ENCODE data around the gene WDR5B. TPM values are rescaled to one million over a fixed set of nuclear protein-coding genes. Genes with fewer than 3 reads are reported as not detected.
"Not testable (repeated sequence)": the region's sequence is repeated elsewhere in the genome, so short reads cannot be mapped to it uniquely, and the experiment has no call there.

WDR5B gene
- 3.5 and 6.7 TPM in 2 replicates for total RNA-seq

DNA sequence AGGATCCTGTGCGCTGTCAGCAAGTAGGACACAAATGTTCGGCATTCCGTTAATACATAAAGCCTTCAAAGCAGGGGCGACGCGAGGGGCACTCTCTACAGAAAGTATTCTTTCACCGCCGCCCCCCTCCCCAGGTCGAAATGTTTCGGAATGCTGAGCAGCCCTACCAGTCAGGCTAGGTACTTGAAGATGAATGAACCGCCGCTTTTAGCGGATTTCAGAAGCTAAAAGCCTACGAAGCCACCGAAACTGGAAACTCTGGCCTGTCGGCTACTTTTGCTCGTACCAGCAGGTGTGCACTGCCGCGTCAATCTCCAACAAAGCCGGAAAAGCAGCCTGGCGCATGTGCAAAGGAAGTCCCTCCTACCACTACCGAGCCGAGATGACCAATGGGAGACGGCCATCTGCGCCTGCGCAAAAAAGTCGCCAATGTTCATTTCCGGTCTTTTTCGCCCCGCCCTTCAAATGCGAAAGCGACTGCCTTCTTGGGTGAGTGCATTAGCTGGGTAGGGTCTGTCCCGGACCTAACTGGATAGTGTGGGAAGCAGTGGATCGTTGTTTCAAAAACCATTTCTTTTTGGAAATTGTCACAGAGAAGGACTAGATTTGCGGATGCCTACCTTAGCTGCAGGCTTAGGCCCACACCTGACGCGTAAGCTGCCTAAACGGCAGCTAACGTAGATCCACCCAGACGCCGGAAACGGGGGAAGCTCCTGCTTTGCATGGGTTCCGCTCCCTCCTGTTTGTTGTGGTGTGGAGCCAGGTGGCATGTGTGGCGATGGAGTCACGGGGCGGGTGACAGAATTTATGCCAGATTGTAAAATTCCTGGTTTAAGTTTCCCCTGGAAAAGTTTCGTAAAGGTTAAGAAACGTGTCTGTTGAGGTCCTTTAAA lies at the start of gene WDR5B:
Gene WDR5B (minus strand): TSS at position 301 of the 893 bp plus-strand sequence. CDS start 534 bp downstream, outside the sequence.
- peak; percentile 95 for DNase-seq (ENCODE audit: low read depth)

DNA sequence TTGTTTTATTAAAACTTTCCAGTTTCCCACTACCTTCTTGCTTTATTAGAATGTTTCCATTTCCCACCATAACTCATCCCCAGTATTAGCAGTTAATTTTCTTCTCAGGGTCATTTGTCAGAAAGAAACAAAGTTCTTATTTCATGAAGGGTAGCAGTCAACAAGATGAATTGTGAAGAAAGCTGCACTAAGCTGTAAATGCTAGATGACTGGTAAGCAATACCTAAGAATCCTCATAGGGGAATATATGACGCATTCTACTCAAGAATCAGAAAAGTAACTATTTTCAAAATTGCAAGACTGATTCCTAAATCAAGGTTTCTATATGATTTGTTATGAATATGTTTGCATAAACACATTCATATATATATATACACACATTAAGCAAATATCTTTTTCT lies 48.8 kb upstream of the WDR5B start:
- no peak for DNase-seq (ENCODE audit: low read depth)

DNA sequence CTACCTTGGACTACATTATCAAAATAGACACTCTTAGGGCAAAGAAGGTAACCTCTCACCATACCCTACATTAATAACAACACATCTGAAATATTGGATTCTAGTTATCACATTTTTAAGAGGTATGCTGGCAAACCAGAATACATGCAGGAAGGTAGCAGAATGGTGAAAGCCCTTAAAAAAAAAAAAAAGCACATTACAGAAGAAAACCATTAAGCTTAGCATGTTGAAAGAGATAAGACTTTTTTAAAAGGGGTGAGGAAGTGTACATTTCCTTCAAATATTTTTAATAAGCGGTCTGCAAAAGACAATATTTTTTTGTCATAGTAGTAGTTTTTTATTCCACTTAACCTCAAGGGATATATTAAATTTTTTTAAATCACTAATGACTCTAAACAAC lies 46.5 kb upstream of the WDR5B start:
- no peak for DNase-seq (ENCODE audit: low read depth)

DNA sequence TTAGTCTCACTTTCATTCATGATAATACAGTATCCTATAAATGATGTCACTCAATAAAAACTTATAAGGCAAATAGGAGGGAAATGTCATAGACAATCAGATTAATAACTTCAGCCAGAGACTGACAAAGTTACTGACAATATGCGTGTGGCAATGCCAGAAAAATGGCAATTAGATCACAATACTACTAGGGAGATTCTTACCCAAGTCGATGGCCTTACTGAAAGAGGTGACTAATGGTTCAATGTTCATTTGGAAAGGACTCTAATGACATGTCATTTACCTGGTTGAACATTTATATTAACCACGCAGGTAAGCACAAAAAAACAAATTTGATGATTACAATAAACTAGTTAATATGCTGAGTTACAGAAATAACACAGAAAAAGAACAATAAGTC lies 45.9 kb upstream of the WDR5B start:
- no peak for DNase-seq (ENCODE audit: low read depth)

DNA sequence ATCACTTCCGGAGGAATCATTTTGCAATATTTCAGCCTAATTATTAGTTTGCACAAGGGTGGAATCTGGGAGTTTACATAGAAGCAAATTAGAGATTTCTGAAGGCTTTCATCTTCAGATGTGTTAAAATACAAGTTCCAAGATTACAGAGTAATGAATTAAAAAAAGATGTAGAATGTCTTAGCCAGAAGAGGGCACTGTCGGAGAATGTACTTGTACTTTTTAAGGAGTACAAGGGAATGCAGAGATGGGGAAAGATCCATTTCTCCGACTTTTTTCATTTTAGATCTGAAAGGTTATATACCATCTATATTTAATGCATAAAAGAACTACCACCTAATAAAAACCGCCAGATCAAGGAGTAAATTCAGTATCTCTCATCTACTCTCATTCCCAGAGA lies 43.1 kb upstream of the WDR5B start:
- DNase-seq (ENCODE audit: low read depth): peak; percentile 71

DNA sequence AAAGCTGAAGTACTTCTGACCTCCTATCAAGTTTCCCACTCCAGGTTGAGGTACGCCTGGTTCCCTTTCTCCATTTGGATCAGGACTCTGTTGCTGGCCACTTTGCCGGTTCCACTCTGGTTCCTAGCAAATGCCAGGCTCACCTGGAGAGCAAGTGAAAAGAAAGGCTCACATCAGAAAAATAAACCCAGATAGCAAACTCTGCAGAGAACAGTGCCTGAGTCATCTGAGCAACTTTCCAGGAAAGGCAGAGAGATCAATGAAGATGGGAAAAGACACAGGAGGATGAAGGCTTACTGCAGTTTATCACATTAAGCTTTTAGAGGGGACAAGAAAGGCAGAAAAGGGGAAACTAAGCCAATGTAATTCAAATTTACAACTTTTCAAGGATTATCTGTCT lies 41.8 kb upstream of the WDR5B start:
- no peak for DNase-seq (ENCODE audit: low read depth)

DNA sequence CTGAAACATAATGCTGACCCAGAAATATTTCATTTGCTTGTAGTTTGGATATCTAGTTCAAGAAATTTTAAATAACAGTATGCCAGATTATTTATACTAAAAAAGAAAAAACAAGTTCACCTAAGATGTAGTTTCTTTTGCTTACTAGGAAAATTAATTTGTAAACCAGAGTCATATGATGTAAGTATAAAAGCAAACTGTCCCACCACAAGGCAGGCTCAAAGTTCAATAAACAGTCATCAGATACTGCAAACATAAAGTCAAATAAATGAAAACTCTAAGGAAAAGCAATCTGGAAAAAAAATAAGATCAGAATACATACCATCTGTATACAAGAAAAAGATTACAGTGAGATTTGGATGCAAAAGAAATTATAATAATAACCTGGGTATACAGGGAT lies 40.2 kb upstream of the WDR5B start:
- DNase-seq (ENCODE audit: low read depth): peak; percentile 15

DNA sequence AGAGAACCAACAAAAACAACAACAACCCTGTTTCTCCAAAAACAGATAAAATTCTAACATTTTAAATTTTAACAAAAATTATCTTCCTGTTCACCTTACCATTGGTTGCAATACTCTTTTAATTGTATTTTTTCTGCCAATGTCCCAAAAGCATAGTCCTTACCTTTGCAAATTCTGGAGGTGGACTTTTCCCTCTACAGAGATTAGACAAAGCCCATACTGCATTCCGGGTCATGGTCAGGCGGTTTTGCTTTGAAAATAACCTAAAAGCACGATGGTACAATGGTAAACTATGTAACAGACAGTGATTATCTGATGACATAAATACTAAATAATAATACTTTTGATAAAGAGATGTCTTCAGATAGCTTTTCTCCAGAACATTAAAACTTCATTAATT lies 35.5 kb upstream of the WDR5B start:
- DNase-seq (ENCODE audit: low read depth): no peak

DNA sequence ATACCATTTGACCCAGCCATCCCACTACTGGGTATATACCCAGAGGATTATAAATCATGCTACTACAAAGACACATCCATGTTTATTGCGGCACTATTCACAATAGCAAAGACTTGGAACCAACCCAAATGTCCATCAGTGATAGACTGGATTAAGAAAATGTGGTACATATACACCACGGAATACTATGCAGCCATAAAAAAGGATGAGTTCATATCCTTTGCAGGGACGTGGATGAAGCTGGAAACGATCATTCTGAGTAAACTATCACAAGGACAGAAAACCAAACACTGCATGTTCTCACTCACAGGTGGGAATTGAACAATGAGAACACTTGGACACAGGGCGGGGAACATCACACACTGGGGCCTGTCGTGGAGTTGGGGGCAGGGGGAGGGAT lies 32.4 kb upstream of the WDR5B start:
- not testable (repeated sequence) for DNase-seq (ENCODE audit: low read depth)

DNA sequence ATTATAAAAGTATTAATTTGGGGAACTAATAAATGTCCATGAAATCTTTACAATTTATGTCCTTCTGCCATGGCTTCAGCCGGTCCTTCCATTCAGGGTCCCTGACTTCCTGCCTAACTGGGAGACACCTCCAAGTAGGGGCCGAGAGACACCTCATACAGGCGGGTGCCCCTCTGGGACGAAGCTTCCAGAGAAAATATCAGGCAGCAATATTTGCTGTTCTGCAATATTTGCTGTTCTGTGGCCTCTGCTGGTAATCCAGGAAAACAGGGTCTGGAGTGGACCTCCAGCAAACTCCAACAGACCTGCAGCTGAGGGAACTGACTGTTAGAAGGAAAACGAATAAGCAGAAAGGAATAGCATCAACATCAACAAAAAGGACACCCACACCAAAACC lies 28.6 kb upstream of the WDR5B start:
- not testable (repeated sequence) for DNase-seq (ENCODE audit: low read depth)

DNA sequence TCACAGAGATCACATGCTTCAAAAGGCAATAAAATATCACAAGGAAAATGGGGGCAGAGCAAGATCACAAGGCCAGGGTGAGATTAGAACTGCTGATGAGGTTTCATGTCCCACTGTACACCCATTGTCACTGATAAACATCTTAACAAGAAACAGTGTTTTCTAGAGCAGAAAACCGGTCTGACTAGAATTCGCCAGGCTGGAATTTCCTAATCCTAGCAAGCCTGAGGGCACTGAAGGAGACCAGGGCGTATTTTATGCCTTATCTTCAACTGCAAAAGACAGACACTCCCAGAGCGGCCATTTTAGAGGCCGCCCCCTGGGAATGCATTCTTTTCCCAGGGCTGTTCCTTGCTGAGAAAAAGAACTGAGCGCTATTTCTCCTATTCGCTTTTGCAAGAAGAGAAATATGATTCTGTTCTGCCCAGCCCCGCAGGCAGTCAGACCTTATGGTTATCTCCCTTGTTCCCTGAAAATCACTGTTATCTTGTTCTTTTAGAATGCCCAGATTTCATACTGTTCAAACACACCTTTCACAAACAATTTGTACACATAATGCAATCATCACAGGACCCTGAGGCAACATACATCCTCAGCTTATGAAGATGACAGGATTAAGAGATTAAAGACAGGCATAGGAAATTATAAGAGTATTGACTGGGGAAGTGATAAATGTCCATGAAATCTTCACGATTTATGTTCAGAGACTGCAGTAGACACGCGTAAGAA lies 28.1 kb upstream of the WDR5B start:
- DNase-seq (ENCODE audit: low read depth): not testable (repeated sequence)

DNA sequence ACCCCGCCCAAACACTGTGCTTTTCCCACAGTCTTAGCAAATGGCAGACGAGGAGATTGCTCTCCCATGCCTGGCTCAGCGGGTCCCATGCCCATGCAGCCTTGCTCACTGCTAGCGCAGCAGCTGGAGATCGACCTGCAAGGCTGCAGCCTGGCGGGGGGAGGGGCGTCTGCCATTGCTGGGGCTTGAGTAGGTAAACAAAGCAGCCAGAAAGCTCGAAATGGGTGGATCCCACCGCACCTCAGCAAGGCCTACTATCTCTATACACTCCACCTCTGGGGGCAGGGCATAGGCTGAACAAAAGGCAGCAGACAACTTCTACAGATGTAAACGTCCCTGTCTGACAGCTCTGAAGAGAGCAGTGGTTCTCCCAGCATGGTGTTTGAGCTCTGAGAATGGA lies 27.2 kb upstream of the WDR5B start:
- DNase-seq (ENCODE audit: low read depth): no peak

DNA sequence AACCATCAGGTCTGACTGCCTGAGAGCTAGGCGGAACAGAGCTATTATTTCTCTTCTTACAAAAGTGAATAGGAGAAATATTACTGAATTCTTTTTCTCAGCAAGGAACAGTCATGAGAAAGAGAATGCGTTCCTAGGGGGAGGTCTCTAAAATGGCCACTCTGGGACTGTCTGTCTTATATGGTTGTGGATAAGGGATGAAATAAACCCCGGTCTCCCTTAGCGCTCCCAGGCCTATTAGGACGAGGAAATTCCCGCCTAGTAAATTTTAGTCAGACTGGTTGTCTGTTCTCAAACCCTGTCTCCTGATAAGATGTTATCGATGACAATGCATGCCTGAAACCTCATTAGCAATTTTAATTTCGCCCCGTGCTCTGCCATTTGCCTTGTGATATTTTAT lies 20.1 kb upstream of the WDR5B start:
- DNase-seq (ENCODE audit: low read depth): no peak

DNA sequence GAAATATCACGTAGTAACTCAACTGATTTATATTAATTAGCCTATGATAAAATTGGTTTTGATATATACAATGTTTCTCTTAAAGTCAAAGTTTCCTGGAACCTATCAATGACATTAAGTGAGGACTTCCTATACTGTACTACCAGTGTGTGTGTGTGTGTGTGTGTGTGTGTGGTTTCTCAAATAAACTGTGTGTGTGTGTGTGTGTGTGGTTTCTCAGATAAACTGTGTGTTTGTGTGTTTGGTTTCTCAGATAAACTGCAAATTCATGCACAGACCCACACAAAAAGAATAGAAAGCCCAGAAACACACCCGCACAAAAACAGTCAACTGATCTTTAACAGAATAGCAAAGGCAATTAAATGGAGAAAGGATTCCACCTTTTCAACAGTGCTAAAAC lies 14.5 kb upstream of the WDR5B start:
- DNase-seq (ENCODE audit: low read depth): no peak

DNA sequence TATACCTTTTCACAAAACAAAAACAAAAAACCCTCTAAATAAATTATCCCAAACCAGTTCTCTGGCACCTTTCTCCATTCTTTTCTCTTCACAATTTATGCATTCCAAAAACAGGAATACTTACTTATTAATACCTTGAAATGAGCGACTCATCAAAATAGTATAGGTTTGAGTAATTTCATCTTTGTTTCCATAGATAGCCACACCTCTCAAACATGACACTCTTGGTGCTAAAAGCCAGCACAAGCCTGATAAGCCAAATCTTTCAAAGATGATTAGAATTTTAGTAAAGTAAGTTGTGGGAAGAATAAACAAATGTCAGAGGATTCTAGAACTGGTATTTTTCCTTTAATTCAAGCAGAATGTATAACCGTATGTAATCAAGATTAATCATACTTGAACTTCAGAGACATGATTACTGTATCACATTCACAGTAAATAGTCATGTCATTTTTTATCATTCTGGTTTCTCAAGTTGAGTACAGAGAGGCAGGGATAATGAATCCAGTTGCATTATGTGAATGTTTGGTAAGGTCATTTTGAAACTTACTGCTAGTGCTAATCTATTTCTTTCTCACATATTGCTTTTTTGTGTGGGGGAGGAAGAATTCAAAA lies 12.1 kb upstream of the WDR5B start:
- no peak for DNase-seq (ENCODE audit: low read depth)

DNA sequence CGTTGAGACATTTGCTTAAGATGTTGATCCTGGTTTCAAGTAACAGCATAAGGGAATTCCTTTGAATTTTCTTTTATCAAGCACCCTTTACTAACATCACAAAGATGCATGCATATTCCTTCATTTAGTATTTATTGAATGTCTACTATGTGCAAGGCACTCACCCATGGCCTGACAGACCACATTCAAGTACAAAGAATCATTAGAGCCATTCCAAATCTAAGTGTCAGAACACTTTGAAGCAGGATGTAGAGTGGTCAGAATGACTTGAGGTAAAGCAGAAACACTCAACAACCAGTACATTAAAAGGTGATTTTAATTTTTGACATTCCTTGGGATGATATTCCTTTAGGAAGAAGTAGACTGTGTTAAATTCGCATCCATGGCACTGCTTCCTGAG lies 6.0 kb upstream of the WDR5B start:
- DNase-seq (ENCODE audit: low read depth): peak; percentile 4

DNA sequence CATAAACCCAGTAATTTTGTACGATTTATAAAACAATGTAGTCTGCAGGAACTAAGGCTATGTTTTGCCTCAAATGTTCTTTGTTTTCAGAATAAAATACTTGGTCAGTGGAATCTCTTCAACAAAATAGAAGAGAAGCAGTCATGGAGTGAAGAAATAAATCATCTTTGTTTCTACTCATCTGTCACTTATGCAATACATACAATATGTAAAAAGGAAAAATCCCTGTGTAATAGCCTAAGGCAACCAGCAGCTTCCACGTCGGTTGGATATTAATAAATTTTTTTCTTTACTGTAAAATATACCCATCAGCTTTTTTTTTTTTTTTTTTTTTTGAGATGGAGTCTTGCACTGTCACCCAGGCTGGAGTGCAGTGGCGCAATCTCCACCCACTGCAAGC lies 5.2 kb upstream of the WDR5B start:
- no peak for DNase-seq (ENCODE audit: low read depth)

DNA sequence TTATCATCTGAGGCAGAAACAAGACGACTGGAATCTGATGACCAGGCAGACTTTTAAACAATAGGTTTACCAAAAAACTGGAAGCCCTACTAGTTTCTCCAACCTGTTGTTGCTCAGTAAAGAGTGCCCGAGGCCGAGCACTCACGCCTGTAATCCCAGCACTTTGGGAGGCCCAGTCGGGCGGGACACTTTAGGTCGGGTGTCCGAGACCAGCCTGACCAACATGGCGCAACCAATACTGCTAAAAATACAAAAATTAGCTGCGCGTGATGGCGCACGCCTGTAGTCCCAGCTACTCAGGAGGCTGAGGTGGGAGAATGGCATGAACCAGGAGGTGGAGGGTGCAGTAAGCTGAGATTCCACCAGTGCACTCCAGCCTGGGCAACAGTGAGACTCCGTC lies 1.1 kb upstream of the WDR5B start:
- peak; percentile 48 for DNase-seq (ENCODE audit: low read depth)

DNA sequence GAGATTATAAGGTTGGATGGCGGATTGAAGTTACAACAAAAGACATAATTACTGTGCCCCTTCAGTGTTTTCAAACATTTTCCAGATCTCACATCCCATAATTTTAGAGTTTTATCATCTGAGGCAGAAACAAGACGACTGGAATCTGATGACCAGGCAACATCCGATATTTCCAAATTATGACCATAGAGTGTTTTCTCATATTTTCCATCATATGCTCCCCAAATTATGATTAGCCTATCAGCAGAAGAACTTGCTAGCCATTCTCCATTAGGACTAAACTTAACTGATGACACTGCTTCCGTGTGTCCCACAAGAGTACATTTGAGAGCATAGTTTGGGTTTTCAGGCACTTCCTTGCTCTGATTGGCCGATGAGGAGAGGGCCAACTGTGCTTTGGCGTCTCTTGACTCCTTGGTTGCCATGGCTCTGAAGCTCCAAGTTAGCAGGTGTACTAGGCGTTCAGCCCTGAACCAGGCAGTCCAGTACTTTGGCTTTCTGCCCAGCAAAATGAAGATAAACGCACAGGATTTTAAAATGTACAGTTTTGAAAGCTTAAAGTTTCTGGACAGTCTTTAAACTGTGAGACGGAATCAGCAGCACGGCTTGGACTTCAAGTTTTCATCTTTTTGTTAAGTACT lies 638 bp downstream of the WDR5B start:
- DNase-seq (ENCODE audit: low read depth): peak; percentile 59

DNA sequence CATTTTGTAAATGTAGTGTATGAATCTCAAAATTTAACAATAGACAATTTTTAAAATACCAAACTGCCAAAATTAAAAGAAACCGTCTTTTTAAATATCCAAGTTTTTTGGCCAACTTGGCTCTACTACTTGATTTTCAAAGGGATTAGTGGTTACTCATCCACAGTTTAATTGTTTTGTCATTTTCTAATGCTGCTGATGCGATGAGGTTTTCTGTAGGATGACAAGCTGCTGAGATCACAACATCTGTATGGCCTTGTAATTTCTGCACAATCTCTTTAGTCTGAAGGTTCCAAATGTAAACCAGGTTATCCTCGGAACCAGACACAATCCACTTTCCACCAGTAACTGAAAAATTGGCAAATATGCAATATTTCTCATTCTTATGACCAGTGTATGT lies 1.5 kb downstream of the WDR5B start:
- DNase-seq (ENCODE audit: low read depth): no peak

DNA sequence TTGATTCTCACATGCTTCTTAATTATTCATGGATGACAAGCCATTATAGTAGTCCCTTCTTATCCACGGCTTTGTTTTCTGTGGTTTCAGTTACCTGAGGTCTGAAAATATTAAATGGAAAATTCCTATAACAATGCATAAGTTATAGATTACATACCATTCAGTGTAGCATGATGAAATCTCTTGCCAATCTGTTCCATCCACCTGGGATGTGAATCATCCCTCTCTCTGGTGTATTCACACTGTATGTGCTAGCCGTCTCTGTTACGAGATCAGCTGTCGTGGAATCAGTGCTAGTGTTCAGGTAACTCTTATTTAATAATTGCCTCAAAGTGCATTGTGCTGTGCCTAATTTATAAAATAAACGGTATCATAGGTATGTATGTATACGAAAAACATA lies 5.2 kb downstream of the WDR5B start:
- no peak for DNase-seq (ENCODE audit: low read depth)

DNA sequence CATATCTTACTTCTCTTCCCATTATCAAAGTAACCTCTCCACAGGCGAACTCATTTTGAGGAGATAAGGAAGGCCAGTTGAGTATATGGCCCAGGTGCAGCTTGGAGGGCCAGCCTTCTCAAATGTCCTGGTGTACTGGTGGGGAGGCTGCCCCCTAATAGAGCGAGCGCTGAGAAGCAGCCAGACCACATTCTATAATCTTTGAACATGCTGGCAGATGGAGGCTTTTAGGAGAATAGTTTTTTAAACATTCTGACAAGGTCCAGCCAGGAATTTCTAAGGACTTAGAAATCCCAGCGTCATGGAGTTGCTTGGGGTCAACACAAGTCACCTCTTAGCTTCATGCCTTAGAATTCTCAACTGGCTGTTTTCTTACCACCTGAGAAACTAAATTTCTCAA lies 5.8 kb downstream of the WDR5B start:
- DNase-seq (ENCODE audit: low read depth): no peak
